Measurements from ENCODE around the gene EXOC6B. TPM values are rescaled to one million over a fixed set of nuclear protein-coding genes. Genes with fewer than 3 reads are reported as not detected.

Gene EXOC6B
- total and polyA plus RNA-seq, 2 of the 8 experiments (the other 6 are each of a cell fraction or from before 2014, with no cell fraction given) = 13.5 to 33.0 TPM

- POLR2A ChIA-PET (ENCODE audit: partially characterized antibody) = no interaction called here
- no peak overlapping the region for H3K4me3 ChIP-seq (ENCODE audit: extremely low read depth in 1 of 4, insufficient read depth in 2 of 4, low read depth in 3 of 4, low read length in 4 of 4)
Observed at GRCh38 chr2:72661985-72662384, 163.8 kb downstream of the EXOC6B start.

More at GRCh38 chr2:72661985-72662384, 163.8 kb downstream of the EXOC6B start:
- Histone ChIP-seq H2BK120ac (replicated peaks; ENCODE audit: low read depth, low read length) (no peak overlapping the region), H2AFZ (ENCODE audit: low read length) (no peak overlapping the region), H4K20me1 (replicated peaks in 1 of 2; ENCODE audit: control insufficient read depth in 1 of 2, insufficient read depth in 2 of 2, low read length in 2 of 2) (no peaks in the 10 kb centered on the region), H3K27ac (ENCODE audit: low read depth, low read length) (no peak overlapping the region), H3K27me3 (replicated peaks in 1 of 4; ENCODE audit: control insufficient read depth in 3 of 4, extremely low read depth in 1 of 4, insufficient read depth in 3 of 4, low read length in 3 of 4) (no peaks in the 10 kb centered on the region), H3K4me2 (ENCODE audit: insufficient read depth in 1 of 2, low read depth in 2 of 2, low read length in 2 of 2) (no peak overlapping the region), H3K14ac (ENCODE audit: insufficient read length) (no peak overlapping the region), H3K36me3 (ENCODE audit: control insufficient read depth in 2 of 4, insufficient read depth in 4 of 4, low read length in 3 of 4) (no peaks in the 10 kb centered on the region), H2BK15ac (ENCODE audit: low read length) (no peak overlapping the region), H3K79me1 (ENCODE audit: low read depth, low read length) (peaks cover 5% of the 10 kb centered on the region; the same call in 1 of the 2 replicates), H3K4me1 (replicated peaks in 1 of 4; ENCODE audit: control insufficient read depth in 3 of 4, insufficient read depth in 4 of 4, low read length in 3 of 4) (no peaks in the 10 kb centered on the region), H3K9ac (replicated peaks in 1 of 4; ENCODE audit: extremely low read depth in 1 of 4, low read depth in 3 of 4, low read length in 3 of 4) (no peak overlapping the region), H2AK5ac (ENCODE audit: low read depth, low read length) (no peak overlapping the region), H2BK20ac (ENCODE audit: low read length) (no peak overlapping the region), H3K79me2 (ENCODE audit: control insufficient read depth in 1 of 2, insufficient read depth in 2 of 2, low read length in 2 of 2) (no peaks in the 10 kb centered on the region), H3K9me3 (ENCODE audit: insufficient read depth in 2 of 2, low read depth in 1 of 2, low read length in 1 of 2) (no peaks in the 10 kb centered on the region), H3K23ac (ENCODE audit: insufficient read length) (no peak overlapping the region), H4K91ac (replicated peaks; ENCODE audit: insufficient read length, low read length) (no peak overlapping the region), H3K18ac (ENCODE audit: extremely low read depth, low read length) (no peak overlapping the region), H2BK5ac (ENCODE audit: low read depth, low read length) (no peak overlapping the region), H4K5ac (ENCODE audit: insufficient read length, low read depth, low read length) (no peak overlapping the region), H3K23me2 (ENCODE audit: low read depth, low read length) (no peaks in the 10 kb centered on the region), H4K8ac (ENCODE audit: extremely low read depth, insufficient read depth, low read length) (no peak overlapping the region), H2BK12ac (ENCODE audit: low read depth, low read length) (no peak overlapping the region), H3K56ac (replicated peaks; ENCODE audit: insufficient read length, low read depth, low read length) (no peak overlapping the region), H3K4ac (replicated peaks; ENCODE audit: insufficient read length, low read depth, low read length) (no peak overlapping the region)
- 43% methylated on average over 2 of the region's 2 CpGs; no CpG with 5 or more reads in 1 of the 2 experiments for WGBS, 2 experiments (ENCODE audit: extremely low coverage in 1 of 2, insufficient coverage in 1 of 2, insufficient read length in 1 of 2, insufficient replicate concordance in 2 of 2, low coverage in 1 of 2, low lambda C conversion rate in 2 of 2, missing lambda C conversion rate in 1 of 2)
- CTCF ChIA-PET (ENCODE audit: partially characterized antibody) = no interaction called here
- DNase-seq (ENCODE audit: low read depth in 1 of 2, low spot score in 2 of 2) (no peak), FAIRE-seq (no peak)
- TF ChIP-seq RNF2 (IDR thresholded peaks at IDR 0.05; ENCODE audit: borderline replicate concordance, low read depth, low read length, missing control alignments, poor library complexity, severe bottlenecking) (no peak), RXRA (IDR thresholded peaks at IDR 0.05; ENCODE audit: insufficient read depth, low read depth, low read length) (no peak), CREB1 (IDR thresholded peaks at IDR 0.05) (no peak), ATF2 (IDR thresholded peaks at IDR 0.05; ENCODE audit: low read length) (no peak)
